Epithelial cell of proximal tubule (primary cell): ENCODE measurements around the gene P4HA2. TPM values are rescaled to one million over a fixed set of nuclear protein-coding genes. Genes with fewer than 3 reads are reported as not detected.

Experiments used
- DNase-seq: peaks from one replicate; pipeline ENCODE4 v3.0.0-alpha.2; 2011; ENCODE audit warnings: low read depth
- H3K4me3 ChIP-seq: 2 replicates; pipeline ENCODE4 v1.5.1; 2011; ENCODE audit warnings: low read depth, mild to moderate bottlenecking, low read length
- total RNA-seq: library from RNA; depleted of rRNA; stranded (reverse); fragments of >200 nt; gene quantifications from 2 replicates; pipeline ENCODE4 v1.2.3, GENCODE V29; 2015
- TF ChIP-seq, protein P1 (sequence below): conservative IDR thresholded peaks from 2 replicates; pipeline ENCODE4 v1.5.1; 2012; ENCODE audit warnings: low read depth, mild to moderate bottlenecking, low read length

Gene P4HA2
- total RNA-seq, 1 donor from 2014 or later: 92.0 TPM

DNA sequence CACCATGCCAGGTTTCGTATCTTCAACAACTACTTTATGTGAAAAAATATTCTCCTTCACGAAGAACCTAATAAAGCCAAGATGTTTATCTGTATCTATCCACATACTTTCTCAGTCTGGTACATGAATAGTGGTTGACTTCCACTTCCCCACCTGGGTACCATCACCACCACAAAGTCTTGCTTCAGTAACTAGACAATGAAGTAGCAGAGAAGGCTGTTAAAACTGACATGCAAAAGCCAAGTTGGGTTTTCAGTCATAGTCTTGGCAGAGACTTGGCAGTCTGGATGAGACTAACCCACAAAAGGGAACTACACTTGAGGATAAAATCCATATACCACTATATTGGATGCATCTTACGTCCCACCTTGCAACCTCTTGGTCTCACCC is 5.0 kb downstream of the P4HA2 start:
- TF ChIP-seq, protein P1, sequence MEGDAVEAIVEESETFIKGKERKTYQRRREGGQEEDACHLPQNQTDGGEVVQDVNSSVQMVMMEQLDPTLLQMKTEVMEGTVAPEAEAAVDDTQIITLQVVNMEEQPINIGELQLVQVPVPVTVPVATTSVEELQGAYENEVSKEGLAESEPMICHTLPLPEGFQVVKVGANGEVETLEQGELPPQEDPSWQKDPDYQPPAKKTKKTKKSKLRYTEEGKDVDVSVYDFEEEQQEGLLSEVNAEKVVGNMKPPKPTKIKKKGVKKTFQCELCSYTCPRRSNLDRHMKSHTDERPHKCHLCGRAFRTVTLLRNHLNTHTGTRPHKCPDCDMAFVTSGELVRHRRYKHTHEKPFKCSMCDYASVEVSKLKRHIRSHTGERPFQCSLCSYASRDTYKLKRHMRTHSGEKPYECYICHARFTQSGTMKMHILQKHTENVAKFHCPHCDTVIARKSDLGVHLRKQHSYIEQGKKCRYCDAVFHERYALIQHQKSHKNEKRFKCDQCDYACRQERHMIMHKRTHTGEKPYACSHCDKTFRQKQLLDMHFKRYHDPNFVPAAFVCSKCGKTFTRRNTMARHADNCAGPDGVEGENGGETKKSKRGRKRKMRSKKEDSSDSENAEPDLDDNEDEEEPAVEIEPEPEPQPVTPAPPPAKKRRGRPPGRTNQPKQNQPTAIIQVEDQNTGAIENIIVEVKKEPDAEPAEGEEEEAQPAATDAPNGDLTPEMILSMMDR: no peak
- H3K4me3 ChIP-seq: no peak overlapping the region
- DNase-seq: no peak

DNA sequence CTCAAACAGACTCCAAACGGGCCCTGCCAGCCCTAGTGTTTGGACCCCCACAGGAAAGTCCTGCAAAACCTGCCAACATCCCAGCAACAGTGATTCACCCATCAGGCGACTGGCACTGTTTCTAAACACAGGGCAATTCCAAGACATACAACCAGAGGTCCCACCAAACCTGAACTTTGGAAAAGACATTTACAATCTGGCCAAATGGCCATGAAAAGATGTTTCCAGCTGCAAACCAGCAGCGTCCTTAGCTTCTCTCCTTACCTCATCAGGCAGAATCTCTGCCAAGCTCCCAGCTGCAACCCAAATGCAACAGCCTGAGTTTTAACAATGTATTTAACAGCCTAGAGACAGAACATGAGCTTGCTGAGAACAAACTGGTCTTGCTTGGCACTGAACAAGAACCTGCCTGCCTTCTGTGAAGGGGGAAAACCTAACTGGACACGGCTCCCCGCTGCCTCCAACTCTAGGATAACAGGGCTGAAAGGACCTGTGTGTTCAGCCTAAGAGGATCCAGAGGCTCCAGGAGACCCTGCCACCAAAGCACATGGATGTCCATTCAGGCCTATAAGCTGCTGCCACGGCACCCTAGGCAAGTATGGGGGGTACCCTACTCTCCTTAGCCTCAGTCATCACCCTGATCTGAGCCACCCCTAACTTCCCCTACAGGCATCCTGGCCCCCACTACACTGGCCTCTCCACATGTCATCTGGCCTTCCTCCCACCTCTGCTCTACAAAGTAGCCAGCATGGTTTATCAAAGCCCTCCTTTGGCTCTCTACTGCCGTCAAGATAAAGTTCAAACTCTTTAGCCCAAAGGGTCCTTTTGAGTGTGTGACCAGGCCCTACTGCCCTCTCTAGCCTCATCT is 5.6 kb downstream of the P4HA2 start:
- TF ChIP-seq, protein P1: peak; percentile 31
- no peak for DNase-seq
- H3K4me3 ChIP-seq: no peak overlapping the region

DNA sequence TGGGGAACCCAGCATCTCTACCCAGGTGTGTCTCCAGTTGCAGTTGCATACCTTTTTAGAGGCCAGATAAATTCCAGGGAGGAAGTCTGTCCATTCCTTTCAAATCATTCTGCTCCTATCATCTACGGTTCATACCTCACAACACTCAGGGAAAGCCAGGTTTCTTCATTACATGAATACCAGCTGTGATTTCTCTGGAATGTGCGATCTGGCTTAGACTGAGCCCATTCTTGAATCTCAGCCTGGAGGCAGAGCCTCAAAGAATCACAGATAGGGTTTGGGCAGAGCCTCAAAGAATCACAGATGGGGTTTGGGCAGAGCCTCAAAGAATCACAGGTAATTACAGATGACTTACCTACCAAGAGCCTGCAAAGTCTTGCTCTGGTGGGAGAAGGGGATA is 7.2 kb downstream of the P4HA2 start:
- DNase-seq: no peak
- no peak overlapping the region for H3K4me3 ChIP-seq
- TF ChIP-seq, protein P1: no peak

DNA sequence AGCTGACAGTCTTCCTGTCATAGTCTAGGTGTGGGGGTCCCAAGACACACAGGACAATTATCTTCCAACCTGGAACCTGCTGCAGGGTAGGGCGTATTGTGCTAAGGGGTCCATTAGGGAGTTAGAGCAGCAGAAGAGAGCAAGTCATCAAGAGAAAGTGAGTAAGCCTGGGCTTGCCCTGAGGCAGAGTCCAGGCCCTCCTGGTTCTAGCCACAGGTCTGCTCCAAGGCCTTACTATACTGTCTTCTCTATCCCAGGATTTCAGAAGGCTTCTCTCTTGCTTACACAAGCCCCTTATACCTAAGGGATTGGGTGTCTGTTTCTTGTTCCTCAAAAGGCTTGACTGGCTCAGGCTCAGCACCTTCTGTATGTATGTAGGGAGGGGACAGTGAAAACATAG is 7.7 kb downstream of the P4HA2 start:
- TF ChIP-seq, protein P1: no peak
- H3K4me3 ChIP-seq: no peak overlapping the region
- DNase-seq: no peak

DNA sequence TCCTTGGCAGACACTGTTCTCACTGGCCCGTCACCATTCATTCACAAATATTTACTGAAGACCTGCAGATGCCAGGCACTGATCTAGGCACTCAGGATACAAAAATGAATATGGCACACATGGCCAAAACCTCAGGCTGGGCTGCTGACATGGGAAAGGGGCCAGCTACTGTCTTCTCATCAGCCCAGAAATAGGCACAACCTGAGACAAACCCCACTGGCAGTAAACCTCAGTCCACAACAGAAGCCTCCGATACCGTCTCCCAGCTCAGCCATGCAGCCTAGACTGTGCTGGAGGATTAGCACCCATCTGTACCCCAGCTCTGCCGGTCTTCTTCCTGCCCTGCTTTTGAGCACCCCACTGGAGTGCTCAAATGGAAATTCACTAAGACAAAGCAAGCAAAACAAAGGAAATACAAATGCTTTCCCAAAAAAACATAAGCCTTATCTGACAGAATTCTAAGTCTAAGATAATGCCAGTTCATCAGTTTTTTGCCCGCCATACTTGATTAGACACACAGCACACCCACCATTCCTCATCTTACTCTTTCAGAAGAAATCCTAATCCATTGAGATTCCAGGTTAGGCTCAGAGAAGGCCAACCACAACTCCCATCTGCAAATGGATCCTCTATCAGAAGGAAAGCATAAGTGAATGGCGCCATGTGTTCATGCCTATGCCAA is 8.2 kb downstream of the P4HA2 start:
- TF ChIP-seq, protein P1: no peak
- no peak for DNase-seq
- no peak overlapping the region for H3K4me3 ChIP-seq

DNA sequence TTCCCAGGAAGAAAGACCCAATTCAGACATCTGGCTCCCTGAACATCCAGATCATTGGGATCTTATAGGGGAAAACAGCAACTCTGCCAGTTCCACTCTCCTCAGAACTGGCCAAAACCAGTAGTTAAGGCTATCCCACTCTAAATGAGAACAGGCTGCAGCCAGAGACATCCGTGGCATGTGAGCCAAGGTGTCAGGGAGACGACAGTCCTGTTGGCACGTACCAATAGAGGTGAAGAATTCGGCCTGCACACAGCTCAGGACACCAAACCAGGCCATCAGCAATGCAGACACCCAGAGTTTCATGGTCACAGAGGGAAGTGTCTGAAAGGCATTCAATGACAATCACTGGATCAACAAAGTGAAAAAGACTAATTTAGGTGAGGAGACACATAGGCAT is 9.3 kb downstream of the P4HA2 start:
- DNase-seq: no peak
- no peak overlapping the region for H3K4me3 ChIP-seq
- TF ChIP-seq, protein P1: no peak
